Activated CD4-positive, alpha-beta T cell treated with anti-CD3 and anti-CD28 coated beads for 24 hours (primary cell): ENCODE data around the gene FANCF.

Experiments used
- DNase-seq, 2 donors: peaks; one replicate each; pipeline ENCODE4 v3.0.0-alpha.2; 2020; ENCODE audit warnings: low read depth in 2 of 2

The FANCF gene

DNA sequence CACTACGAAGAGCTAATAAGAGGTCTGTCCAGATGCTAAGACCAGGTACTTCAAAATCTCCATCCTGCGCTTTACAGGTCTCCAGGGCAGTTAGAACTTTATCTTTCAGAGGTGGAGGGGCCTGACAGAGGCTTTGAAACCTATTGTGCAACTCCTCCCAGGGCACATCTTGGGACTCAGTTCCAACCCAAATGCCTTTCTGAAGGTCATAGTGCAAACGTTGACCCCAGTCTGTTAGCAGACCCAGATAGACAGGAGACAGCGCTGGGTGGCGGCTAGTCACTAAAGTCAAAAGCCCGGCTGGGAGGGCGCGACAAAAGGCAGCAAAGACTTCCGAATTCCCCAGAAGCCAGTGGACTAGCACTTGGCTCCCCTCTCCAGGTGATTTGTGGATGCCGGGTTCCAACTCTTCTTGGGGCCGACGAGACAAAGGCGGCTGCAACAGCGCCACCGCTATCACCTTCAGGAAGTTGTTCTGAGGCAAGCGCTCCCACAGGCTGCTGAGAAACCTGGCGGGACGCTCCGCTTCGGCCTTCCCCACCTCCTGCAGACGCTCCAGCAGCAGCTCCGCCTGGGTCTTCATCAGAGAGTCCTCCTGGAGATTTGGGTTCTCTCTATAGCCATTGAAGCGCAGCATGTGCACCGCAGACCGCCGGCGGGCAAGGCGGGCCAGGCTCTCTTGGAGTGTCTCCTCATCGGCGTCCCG lies 728 bp downstream of the FANCF start:
- DNase-seq, result peak; percentile 31 to 37

DNA sequence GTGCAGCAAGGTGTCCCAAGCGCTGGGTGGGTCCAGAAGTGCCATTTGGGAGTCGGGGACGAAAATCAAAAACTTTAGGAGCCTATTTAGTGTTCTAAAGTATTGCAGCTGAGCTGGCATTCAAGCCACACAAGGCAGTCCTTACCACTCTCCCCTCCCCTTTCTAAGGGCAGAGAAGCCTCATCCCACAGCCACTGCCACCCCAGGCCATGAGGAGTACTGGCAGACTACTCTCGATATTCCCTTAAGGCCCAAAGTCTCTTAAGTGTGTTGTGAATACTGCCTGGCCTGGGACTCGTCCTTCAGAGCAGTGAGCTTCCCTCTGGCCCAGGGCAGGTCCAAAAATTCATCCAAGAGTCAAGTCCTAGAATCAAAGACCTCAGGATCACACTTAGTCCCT lies 7.8 kb downstream of the FANCF start:
- no peak for DNase-seq

- DNase-seq, result no peak
Measured at GRCh38 chr11:22603933-22604332, 21.7 kb downstream of the FANCF start.

- no peak for DNase-seq
Measured at GRCh38 chr11:22602504-22602903, 23.1 kb downstream of the FANCF start.

GRCh38 chr11:22599458-22599857 lies 26.2 kb downstream of the FANCF start:
- DNase-seq, result no peak

DNA sequence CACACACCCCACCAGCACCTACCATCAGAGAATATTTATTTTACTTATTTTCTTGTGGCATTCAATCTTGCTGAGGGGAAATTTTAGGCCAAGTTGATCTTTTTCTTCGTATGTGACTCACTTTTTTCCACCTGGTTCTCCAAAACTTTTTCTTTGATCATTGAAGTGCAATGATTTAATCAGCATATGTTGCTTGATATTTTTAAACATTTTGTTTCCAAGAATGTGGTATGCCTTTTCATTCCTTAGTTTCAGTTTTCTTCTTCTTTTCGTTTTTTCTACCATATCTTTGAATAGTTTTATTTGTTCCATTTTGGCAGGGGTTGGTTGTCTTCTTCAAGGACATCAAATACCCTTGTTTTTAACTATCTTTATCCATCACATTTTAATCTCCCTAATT lies 28.6 kb downstream of the FANCF start:
- no peak for DNase-seq

- no peak for DNase-seq
Measured at GRCh38 chr11:22584976-22585375, 40.6 kb downstream of the FANCF start.

- no peak for DNase-seq
Measured at GRCh38 chr11:22583963-22584492, 41.6 kb downstream of the FANCF start.

DNA sequence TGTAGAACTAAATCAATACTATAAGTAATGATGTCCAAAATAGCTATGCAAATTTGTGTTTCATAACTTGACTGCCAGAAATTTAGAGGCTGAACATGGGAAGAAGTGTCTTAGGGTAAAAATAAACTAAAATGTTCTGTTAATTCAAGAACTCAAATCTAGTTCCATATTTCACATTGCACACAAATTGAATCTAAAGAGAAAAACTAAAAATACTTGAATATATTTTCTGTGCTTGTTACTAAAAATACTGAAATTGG lies 43.5 kb downstream of the FANCF start:
- no peak for DNase-seq

GRCh38 chr11:22581354-22582150 lies 44.1 kb downstream of the FANCF start:
- DNase-seq, result no peak

GRCh38 chr11:22577854-22578253 lies 47.8 kb downstream of the FANCF start:
- no peak for DNase-seq
